Bone marrow (tissue), 2 donors: ENCODE data around the gene PDE9A.

Experiments
- DNase-seq, 2 donors: peaks; one replicate each; lab custom pipeline; 2025; lab: John Stamatoyannopoulos, UW

PDE9A gene

GRCh38 chr21:42775123-42775522 is 121.7 kb downstream of the PDE9A start:
- DNase-seq = no peak

DNA sequence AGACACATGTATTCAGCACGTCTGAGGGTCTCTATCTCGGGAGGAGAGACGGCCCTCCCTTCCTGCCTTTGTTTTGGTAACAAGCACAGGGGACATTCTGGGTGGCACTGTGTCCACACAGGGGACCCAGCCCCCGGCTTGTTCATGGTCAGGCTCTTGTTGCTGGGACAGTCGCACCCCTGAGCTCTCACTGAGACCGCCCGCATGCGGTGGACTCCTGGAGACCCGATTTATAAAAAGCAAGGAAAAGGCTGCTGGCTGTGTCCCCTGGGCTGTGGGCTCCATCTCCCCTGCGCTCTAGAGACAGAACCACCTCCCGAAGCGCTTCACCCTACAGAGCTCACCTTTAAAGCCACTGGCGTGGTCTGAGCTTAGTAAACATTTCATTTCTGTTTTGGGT is 122.5 kb downstream of the PDE9A start:
- no peak for DNase-seq

DNA sequence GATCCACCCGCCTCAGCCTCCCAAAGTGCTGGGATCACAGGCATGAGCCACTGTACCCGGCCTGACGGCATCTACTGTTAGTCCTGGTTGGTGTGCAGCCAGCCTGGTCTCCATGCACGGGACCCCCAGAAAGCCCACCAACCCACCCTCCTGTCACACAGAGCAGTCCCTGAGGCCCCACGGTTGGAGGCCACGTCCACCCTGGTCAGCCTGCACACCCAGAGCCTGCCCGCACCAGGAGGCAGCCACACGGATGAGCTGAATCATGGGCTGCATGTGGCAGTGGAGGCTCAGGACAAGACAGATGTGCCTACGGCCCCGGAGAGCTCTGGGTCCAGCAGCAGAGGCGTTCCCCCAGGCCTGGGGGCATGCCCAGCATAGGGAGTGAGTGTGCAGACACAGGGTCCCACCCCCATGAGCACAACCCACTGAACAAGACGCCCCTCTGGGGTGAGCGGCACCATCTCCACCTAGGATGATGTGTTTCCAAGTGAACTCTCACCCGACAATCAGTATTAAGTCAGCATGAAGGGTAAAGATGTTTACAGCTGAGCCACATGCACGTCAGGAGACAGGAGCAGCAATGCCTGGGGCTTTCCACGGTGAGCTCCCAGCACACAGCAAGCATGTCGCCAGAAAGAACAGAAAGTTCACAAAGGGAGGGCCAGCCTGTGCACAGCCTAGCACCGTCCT is 123.8 kb downstream of the PDE9A start:
- no peak for DNase-seq

GRCh38 chr21:42777757-42778344 is 124.4 kb downstream of the PDE9A start:
- no peak for DNase-seq

GRCh38 chr21:42779431-42779861 is 126.0 kb downstream of the PDE9A start:
- DNase-seq = no peak

GRCh38 chr21:42780617-42781016 is 127.2 kb downstream of the PDE9A start:
- no peak for DNase-seq

DNA sequence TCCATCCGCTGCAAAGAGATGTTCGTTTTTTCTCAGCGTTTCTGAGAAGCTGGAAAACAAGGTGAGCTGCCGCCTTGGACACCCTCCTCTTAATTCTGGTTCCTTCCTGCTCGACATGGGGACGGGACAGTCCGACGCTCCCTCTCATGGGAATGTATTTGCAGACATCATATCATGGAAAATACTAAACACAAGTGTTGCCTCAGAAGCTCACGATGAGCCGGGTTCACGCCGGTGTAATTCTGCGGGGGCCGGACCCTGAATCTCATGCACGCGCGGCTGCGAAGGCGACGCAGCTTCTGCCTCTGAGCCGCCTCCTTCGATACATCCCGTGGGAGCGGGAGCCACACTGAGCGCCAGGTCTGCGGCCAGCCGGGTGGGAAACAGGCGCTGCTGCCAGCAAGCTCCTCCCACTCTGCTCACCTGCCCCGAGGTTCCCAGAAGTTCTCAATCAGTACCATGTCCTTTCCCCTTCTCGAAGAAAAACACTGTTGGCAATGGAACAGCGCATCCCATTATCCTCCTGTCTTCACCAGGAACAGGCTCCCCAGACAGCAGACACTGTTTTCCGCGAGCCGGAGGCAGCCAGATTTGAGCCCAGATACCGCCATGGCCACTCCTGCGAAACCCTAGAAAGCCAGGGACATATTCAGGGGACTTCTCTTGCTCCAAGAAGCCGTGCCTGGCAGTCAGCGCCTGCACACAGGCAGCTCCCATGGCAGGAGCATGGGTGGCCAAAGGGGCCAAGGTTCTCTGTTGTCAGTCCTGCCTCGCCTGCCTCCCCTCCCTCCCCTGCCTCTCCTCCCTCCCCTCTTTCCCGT is 127.9 kb downstream of the PDE9A start:
- DNase-seq = no peak

GRCh38 chr21:42781971-42782722 is 128.7 kb downstream of the PDE9A start:
- no peak for DNase-seq

- DNase-seq = no peak
These were observed 129.4 kb downstream of the PDE9A start for GRCh38 chr21:42782723-42783242.

- DNase-seq = no peak
These were observed 130.9 kb downstream of the PDE9A start for GRCh38 chr21:42784276-42784675.

GRCh38 chr21:42784896-42785451 is 131.6 kb downstream of the PDE9A start:
- DNase-seq = no peak

- DNase-seq = no peak
These were observed 132.4 kb downstream of the PDE9A start for GRCh38 chr21:42785666-42786427.

DNA sequence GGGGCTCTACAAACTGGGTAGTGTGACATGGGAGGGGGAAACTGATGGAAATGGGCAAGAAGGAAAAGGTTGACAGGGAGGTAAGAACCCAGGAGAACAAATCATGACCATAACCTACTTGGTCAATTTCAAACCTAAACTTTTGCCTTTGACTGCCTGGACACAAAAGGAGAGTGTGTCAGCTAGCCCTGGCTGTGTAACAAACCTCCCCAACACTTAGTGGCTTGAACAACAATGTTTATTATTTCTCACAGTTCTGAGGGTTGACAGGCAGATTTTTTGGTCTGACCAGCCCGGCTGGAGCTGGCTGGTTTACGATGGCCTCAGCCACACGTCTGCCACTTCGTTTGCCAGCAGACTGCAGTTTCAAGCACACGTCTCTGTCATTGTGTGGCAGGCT is 133.5 kb downstream of the PDE9A start:
- no peak for DNase-seq

DNA sequence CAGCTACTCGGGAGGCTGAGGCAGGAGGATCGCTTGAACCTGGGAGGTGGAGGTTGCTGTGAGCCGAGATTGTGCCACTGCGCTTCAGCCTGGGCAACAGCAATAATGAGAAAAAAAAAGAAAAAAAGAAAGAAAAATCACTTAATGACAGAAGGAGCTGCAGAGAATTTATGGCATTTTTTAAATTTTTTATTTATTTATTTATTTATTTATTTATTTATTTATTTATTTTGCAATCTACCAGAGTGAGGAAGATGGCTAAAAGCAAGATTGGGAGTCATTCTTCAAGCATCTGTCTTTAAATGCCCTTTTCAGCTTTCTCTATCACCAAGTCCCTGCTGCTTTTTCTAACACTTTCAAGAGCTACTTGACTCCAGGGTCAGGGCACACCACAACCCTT is 134.2 kb downstream of the PDE9A start:
- no peak for DNase-seq

GRCh38 chr21:42790520-42791065 is 137.2 kb downstream of the PDE9A start:
- no peak for DNase-seq

DNA sequence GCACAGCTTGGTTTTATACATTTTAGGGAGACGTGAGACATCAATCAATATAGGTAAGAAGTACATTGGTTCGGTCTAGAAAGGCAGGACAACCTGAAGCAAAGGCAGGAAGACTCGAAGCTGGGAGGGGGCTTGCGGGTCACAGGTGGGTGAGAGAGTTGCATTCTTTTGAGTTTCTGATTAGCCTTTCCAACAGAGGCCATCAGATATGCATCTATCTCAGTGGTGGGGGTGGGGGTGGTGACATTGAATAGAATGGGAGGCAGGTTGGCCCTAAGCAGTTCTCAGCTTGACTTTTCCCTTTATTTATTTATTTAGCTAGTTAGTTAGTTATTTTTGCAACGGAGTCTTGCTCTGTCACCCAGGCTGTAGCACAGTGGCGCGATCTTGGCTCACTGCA is 140.4 kb downstream of the PDE9A start:
- no peak for DNase-seq

DNA sequence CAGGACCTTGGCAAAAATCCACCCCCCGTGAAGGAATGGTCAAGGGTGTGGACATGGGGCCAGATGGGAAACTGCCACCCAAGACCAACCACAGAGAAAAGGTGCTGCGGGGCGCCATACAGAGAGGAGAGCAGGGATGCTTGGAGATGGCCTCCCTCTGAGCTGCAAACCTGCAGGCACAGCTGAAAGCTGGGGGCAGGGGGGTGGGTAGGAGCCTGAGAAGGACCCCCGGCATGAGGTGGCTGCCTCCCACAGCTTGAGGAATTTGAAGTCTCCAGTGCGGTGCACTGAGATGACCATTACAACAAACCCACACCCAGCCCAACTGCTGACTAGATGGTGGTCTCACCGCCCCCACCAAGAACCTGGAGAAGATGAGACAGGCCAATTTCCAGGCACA is 141.1 kb downstream of the PDE9A start:
- no peak for DNase-seq

- no peak for DNase-seq
These were observed 143.1 kb downstream of the PDE9A start for GRCh38 chr21:42796327-42797062.

GRCh38 chr21:42797522-42797921 is 144.1 kb downstream of the PDE9A start:
- DNase-seq = no peak

DNA sequence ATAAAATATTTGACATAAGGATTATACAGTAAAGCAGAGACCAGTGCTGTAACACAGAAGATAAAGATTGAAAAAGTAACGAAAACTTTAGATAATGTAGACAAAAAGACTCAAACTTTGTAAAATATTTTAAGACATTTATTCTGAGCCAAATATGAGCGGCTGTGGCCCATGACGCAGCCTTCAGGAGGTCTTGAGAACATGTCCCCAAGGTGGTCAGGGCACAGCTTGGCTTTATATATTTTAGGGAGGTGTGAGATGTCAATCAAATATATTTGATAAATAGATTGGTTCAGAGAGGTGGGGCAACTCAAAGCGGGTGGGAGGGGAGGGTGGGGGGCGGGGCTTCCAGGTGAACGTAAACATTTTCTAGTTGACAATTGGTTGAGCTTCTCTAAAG is 144.7 kb downstream of the PDE9A start:
- DNase-seq = no peak
